Measurements from ENCODE around the gene SMAD4. TPM values are rescaled to one million over a fixed set of nuclear protein-coding genes. Genes with fewer than 3 reads are reported as not detected.

The SMAD4 gene
- polyA plus RNA-seq (48.1 to 73.6 TPM (median 68.2 TPM) in 3 replicates), polyA minus RNA-seq (70.8 to 110 TPM (median 102 TPM) in 3 replicates)
- 17.2 TPM for polyA plus RNA-seq (2011; ENCODE audit: low read depth)
- 28.3 and 58.9 TPM in 2 replicates for polyA plus RNA-seq (2011; cell fraction: cytosol; rRNA removed)
- 34.6 and 41.5 TPM in 2 replicates for polyA plus RNA-seq (2011; cell fraction: nucleus; rRNA removed)
- polyA plus RNA-seq (2012; ENCODE audit: low replicate concordance) = 31.6 and 41.5 TPM in 2 replicates
- 15.2 TPM for polyA minus RNA-seq (2011; cell fraction: cytosol; rRNA and poly(A)+ RNA removed)
- 11.2 and 41.1 TPM in 2 replicates for polyA minus RNA-seq (2011; cell fraction: nucleus; rRNA and poly(A)+ RNA removed)

DNA sequence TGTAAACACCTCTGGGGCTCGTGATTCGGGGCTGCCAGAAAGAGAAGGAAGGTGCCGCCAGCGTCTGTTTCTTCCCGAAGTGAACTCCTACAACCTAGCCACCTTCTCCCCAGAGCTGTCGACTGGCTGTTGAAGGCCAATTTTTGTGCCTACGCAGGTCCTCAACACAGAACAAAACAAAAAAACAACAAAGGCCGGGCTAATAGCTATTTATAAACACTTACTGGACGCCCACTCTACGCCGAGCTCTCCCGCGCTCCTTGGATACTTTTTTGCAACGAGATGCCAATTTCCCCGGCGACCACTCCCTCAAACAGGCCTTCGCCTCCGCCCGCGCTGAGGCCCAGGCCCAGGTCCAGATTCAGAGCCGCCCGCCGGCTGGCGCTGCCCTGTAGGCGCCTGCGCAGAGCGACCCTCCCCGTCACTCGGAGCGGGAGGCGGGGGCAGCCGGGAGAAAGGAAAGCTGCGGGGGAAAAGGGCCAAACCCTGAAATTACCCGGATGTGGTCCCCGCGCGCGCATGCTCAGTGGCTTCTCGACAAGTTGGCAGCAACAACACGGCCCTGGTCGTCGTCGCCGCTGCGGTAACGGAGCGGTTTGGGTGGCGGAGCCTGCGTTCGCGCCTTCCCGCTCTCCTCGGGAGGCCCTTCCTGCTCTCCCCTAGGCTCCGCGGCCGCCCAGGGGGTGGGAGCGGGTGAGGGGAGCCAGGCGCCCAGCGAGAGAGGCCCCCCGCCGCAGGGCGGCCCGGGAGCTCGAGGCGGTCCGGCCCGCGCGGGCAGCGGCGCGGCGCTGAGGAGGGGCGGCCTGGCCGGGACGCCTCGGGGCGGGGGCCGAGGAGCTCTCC, at the start of gene SMAD4:
Gene SMAD4, plus strand, starts transcription at position 520 of the 843 bp plus-strand sequence. CDS start 16,834 bp downstream, outside the sequence.
- peaks cover 2% of the 10 kb centered on the region for H3K9me1 ChIP-seq (ENCODE audit: control insufficient read depth, extremely low read depth, insufficient read depth, low read length)
- TF ChIP-seq, protein P1, sequence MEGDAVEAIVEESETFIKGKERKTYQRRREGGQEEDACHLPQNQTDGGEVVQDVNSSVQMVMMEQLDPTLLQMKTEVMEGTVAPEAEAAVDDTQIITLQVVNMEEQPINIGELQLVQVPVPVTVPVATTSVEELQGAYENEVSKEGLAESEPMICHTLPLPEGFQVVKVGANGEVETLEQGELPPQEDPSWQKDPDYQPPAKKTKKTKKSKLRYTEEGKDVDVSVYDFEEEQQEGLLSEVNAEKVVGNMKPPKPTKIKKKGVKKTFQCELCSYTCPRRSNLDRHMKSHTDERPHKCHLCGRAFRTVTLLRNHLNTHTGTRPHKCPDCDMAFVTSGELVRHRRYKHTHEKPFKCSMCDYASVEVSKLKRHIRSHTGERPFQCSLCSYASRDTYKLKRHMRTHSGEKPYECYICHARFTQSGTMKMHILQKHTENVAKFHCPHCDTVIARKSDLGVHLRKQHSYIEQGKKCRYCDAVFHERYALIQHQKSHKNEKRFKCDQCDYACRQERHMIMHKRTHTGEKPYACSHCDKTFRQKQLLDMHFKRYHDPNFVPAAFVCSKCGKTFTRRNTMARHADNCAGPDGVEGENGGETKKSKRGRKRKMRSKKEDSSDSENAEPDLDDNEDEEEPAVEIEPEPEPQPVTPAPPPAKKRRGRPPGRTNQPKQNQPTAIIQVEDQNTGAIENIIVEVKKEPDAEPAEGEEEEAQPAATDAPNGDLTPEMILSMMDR (optimal IDR thresholded peaks at IDR 0.05 in 1 of 3, IDR thresholded peaks at IDR 0.05 in 1 of 3, conservative IDR thresholded peaks at IDR 0.05 in 1 of 3; ENCODE audit: extremely low read depth in 1 of 3, insufficient read depth in 2 of 3, low read length in 3 of 3) = no peak
- TF ChIP-seq EZH2 (IDR thresholded peaks at IDR 0.05; ENCODE audit: low read length) = no peak
- peak within 1 kb of the TSS; percentile 94 for H3K4me2 ChIP-seq (ENCODE audit: control insufficient read depth, extremely low read depth, insufficient read depth, low read depth, low read length)
- DNase-seq (ENCODE audit: low read depth, low spot score) (peak; percentile 71), FAIRE-seq (peak; percentile 32)
- peaks cover 0 to 4% of the 10 kb centered on the region in 2 experiments for H3K36me3 ChIP-seq (ENCODE audit: control insufficient read depth in 2 of 2, extremely low read depth in 1 of 2, insufficient read depth in 2 of 2, low read length in 2 of 2)
- peak within 1 kb of the TSS; percentile 79 for H3K9ac ChIP-seq (ENCODE audit: control insufficient read depth, extremely low read depth, insufficient read depth, low read length)
- peak within 1 kb of the TSS; percentile 77 for H3K27ac ChIP-seq (ENCODE audit: control insufficient read depth, insufficient read depth, low read length)
- peaks cover 2% of the 10 kb centered on the region for H4K20me1 ChIP-seq (ENCODE audit: control insufficient read depth, extremely low read depth, insufficient read depth, low read length)
- dilution Hi-C loops (cut with MboI; ENCODE audit: extremely low pct_ligation_motif_present, low sequenced_read_pairs) = no loop called here
- peaks cover 54% of the 10 kb centered on the region for H3K79me2 ChIP-seq (ENCODE audit: control insufficient read depth, insufficient read depth, low read length)
- peak within 1 kb of the TSS; percentile 90 for H2AFZ ChIP-seq (ENCODE audit: control insufficient read depth, low read length)
- H3K27me3 ChIP-seq (ENCODE audit: control insufficient read depth, extremely low read depth, insufficient read depth, low read length) = no peaks in the 10 kb centered on the region
- H3K9me3 ChIP-seq (ENCODE audit: control insufficient read depth, low read depth, low read length) = no peaks in the 10 kb centered on the region
- H3K4me1 ChIP-seq (ENCODE audit: control insufficient read depth, extremely low read depth, insufficient read depth, low read length) = peaks cover 7% of the 10 kb centered on the region
- peak within 1 kb of the TSS; percentile 74 to 96 (median 95) for H3K4me3 ChIP-seq (ENCODE audit: control insufficient read depth in 2 of 3, extremely low read depth in 1 of 3, insufficient read depth in 2 of 3, low read depth in 1 of 3, low read length in 3 of 3)

DNA sequence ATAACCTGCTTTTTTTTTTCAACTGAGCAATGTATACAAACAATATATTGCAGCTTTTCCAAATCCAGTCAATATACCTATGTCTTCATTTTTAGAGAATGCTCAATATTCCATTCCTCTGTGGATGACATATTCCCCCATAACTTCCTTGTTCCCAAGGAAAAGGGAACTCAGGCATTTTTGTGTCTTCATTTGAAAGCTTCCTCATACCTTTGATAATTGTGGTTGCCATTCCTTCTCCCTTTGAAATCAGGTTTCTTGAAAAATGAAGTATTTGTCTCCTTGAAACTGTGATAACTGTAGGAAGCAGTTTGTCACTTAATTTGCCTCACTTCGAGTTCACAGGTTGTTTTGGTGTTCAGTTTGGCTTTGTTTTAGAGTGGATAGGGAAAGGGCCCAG, 48.6 kb upstream of the SMAD4 start:
- Histone ChIP-seq H3K27ac (ENCODE audit: control insufficient read depth, insufficient read depth, low read length) (no peak overlapping the region), H3K9ac (ENCODE audit: control insufficient read depth, extremely low read depth, insufficient read depth, low read length) (no peak overlapping the region), H3K4me1 (ENCODE audit: control insufficient read depth, extremely low read depth, insufficient read depth, low read length) (peaks cover 4% of the 10 kb centered on the region), H3K4me2 (ENCODE audit: control insufficient read depth, extremely low read depth, insufficient read depth, low read depth, low read length) (no peak overlapping the region), H3K4me3 (ENCODE audit: control insufficient read depth in 2 of 3, extremely low read depth in 1 of 3, insufficient read depth in 2 of 3, low read depth in 1 of 3, low read length in 3 of 3) (no peak overlapping the region), H3K9me1 (ENCODE audit: control insufficient read depth, extremely low read depth, insufficient read depth, low read length) (no peaks in the 10 kb centered on the region), H2AFZ (ENCODE audit: control insufficient read depth, low read length) (no peak overlapping the region), H4K20me1 (ENCODE audit: control insufficient read depth, extremely low read depth, insufficient read depth, low read length) (no peaks in the 10 kb centered on the region), H3K79me2 (ENCODE audit: control insufficient read depth, insufficient read depth, low read length) (no peaks in the 10 kb centered on the region), H3K9me3 (ENCODE audit: control insufficient read depth, low read depth, low read length) (peaks cover 3% of the 10 kb centered on the region), H3K36me3 (ENCODE audit: control insufficient read depth in 2 of 2, extremely low read depth in 1 of 2, insufficient read depth in 2 of 2, low read length in 2 of 2) (peaks cover 2 to 6% of the 10 kb centered on the region in 2 experiments), H3K27me3 (ENCODE audit: control insufficient read depth, extremely low read depth, insufficient read depth, low read length) (no peaks in the 10 kb centered on the region)
- DNase-seq (ENCODE audit: low read depth, low spot score) (no peak), FAIRE-seq (no peak)
- TF ChIP-seq, protein P1 (optimal IDR thresholded peaks at IDR 0.05 in 1 of 3, IDR thresholded peaks at IDR 0.05 in 1 of 3, conservative IDR thresholded peaks at IDR 0.05 in 1 of 3; ENCODE audit: extremely low read depth in 1 of 3, insufficient read depth in 2 of 3, low read length in 3 of 3) = no peak
- no peak for TF ChIP-seq EZH2 (IDR thresholded peaks at IDR 0.05; ENCODE audit: low read length)
- dilution Hi-C loops (cut with MboI; ENCODE audit: extremely low pct_ligation_motif_present, low sequenced_read_pairs) = no loop called here
